Activated B cell treated with CpG ODN at 0.5 μM for 24 hours (primary cell): ENCODE data around the gene STXBP6. TPM values are rescaled to one million over a fixed set of nuclear protein-coding genes. Genes with fewer than 3 reads are reported as not detected.

Experiments used
- ATAC-seq: fragments of 200-7000 bp; cut with Tn5 transposase; one replicate; pipeline ENCODE4 v1.10.0; 2021; ENCODE audit warnings: low read depth, mild to moderate bottlenecking, moderate library complexity
- CTCF ChIA-PET: fragments of 350-600 bp; sonication (Branson Sonifier 250); formaldehyde crosslinking; loops from one replicate; lab custom pipeline; 2021; ENCODE audit warnings: antibody characterized with exemption; lab: Charles Lee
- POLR2A ChIA-PET: fragments of 350-600 bp; sonication (Branson Sonifier 250); formaldehyde crosslinking; loops from one replicate; lab custom pipeline; 2021; ENCODE audit warnings: antibody characterized with exemption; lab: Charles Lee
- DNase-seq: peaks from one replicate; pipeline ENCODE4 v3.0.0; 2022
- H3K27ac Mint-ChIP-seq: one replicate; pipeline ENCODE4 v1.8.0; 2020; ENCODE audit warnings: mixed read lengths
- H3K27me3 Mint-ChIP-seq: one replicate; pipeline ENCODE4 v1.8.0; 2021; ENCODE audit warnings: mixed read lengths
- H3K36me3 Mint-ChIP-seq: one replicate; pipeline ENCODE4 v1.8.0; 2021; ENCODE audit warnings: low read depth, mixed read lengths
- H3K4me1 Mint-ChIP-seq: one replicate; pipeline ENCODE4 v1.8.0; 2021; ENCODE audit warnings: mixed read lengths
- H3K4me3 Mint-ChIP-seq: one replicate; pipeline ENCODE4 v1.8.0; 2020; ENCODE audit warnings: mild to moderate bottlenecking, mixed read lengths
- H3K9me3 Mint-ChIP-seq: one replicate; pipeline ENCODE4 v1.8.0; 2020; ENCODE audit warnings: mixed read lengths
- intact Hi-C: fragments of 100-400 bp; cut with micrococcal nuclease; formaldehyde crosslinking; loops from one replicate; pipeline ENCODE4 v1.15.1; 2024
- total RNA-seq: library from RNA; stranded (reverse); gene quantifications from 2 replicates; pipeline ENCODE4 v1.2.3, GENCODE V29; 2022
- TF ChIP-seq, protein P1 (sequence below): fragments of 200-600 bp; IDR thresholded peaks from one replicate; pipeline ENCODE4 v1.8.0; 2022; ENCODE audit warnings: antibody characterized with exemption, mild to moderate bottlenecking

Gene STXBP6
- total RNA-seq: 0.22 TPM in 1 of 2 replicates, not detected in the other

GRCh38 chr14:25049568-25050268 lies at the start of gene STXBP6:
Gene STXBP6 (minus strand): TSS chr14:25050147. CDS start chr14:24974818, 75,329 bp downstream.
- no peak for DNase-seq
- peaks cover 47% of the 10 kb centered on the region for H3K27me3 Mint-ChIP-seq
- ChIA-PET POLR2A (no interaction called here), CTCF (no interaction called here)
- no peak within 1 kb of the TSS for H3K27ac Mint-ChIP-seq
- intact Hi-C loops: no loop called here
- H3K9me3 Mint-ChIP-seq: no peaks in the 10 kb centered on the region
- peaks cover 13% of the 10 kb centered on the region for H3K4me1 Mint-ChIP-seq
- peak within 1 kb of the TSS; percentile 64 for H3K4me3 Mint-ChIP-seq
- TF ChIP-seq, protein P1, sequence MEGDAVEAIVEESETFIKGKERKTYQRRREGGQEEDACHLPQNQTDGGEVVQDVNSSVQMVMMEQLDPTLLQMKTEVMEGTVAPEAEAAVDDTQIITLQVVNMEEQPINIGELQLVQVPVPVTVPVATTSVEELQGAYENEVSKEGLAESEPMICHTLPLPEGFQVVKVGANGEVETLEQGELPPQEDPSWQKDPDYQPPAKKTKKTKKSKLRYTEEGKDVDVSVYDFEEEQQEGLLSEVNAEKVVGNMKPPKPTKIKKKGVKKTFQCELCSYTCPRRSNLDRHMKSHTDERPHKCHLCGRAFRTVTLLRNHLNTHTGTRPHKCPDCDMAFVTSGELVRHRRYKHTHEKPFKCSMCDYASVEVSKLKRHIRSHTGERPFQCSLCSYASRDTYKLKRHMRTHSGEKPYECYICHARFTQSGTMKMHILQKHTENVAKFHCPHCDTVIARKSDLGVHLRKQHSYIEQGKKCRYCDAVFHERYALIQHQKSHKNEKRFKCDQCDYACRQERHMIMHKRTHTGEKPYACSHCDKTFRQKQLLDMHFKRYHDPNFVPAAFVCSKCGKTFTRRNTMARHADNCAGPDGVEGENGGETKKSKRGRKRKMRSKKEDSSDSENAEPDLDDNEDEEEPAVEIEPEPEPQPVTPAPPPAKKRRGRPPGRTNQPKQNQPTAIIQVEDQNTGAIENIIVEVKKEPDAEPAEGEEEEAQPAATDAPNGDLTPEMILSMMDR: no peak
- no peaks in the 10 kb centered on the region for H3K36me3 Mint-ChIP-seq
- no peak for ATAC-seq

GRCh38 chr14:25097120-25097519 lies 47.2 kb upstream of the STXBP6 start:
- intact Hi-C loops: no loop called here
- DNase-seq (no peak), ATAC-seq (no peak)
- no peak overlapping the region for H3K27ac Mint-ChIP-seq
- POLR2A ChIA-PET: no interaction called here
- H3K27me3 Mint-ChIP-seq: peaks cover 12% of the 10 kb centered on the region
- no peaks in the 10 kb centered on the region for H3K9me3 Mint-ChIP-seq
- H3K36me3 Mint-ChIP-seq: no peaks in the 10 kb centered on the region
- CTCF ChIA-PET: no interaction called here
- no peak overlapping the region for H3K4me3 Mint-ChIP-seq
- TF ChIP-seq, protein P1: no peak
- no peaks in the 10 kb centered on the region for H3K4me1 Mint-ChIP-seq

- intact Hi-C loops: no loop called here
- ATAC-seq (no peak), DNase-seq (no peak)
- H3K27me3 Mint-ChIP-seq: peaks cover 13% of the 10 kb centered on the region
- H3K27ac Mint-ChIP-seq: no peak overlapping the region
- no peaks in the 10 kb centered on the region for H3K9me3 Mint-ChIP-seq
- H3K4me3 Mint-ChIP-seq: no peak overlapping the region
- H3K36me3 Mint-ChIP-seq: no peaks in the 10 kb centered on the region
- POLR2A ChIA-PET: no interaction called here
- H3K4me1 Mint-ChIP-seq: no peaks in the 10 kb centered on the region
- TF ChIP-seq, protein P1: no peak
- CTCF ChIA-PET: no interaction called here
Observed at GRCh38 chr14:25095736-25096437, 45.9 kb upstream of the STXBP6 start.

GRCh38 chr14:25094171-25094907 lies 44.4 kb upstream of the STXBP6 start:
- no peaks in the 10 kb centered on the region for H3K4me1 Mint-ChIP-seq
- H3K9me3 Mint-ChIP-seq: no peaks in the 10 kb centered on the region
- DNase-seq (no peak), ATAC-seq (no peak)
- ChIA-PET CTCF (no interaction called here), POLR2A (no interaction called here)
- H3K27me3 Mint-ChIP-seq: peaks cover 16% of the 10 kb centered on the region
- TF ChIP-seq, protein P1: no peak
- no peak overlapping the region for H3K4me3 Mint-ChIP-seq
- no peak overlapping the region for H3K27ac Mint-ChIP-seq
- H3K36me3 Mint-ChIP-seq: no peaks in the 10 kb centered on the region
- intact Hi-C loops: no loop called here

GRCh38 chr14:25092258-25092740 lies 42.4 kb upstream of the STXBP6 start:
- Mint-ChIP-seq H3K4me1 (no peaks in the 10 kb centered on the region), H3K27ac (no peak overlapping the region), H3K27me3 (peaks cover 15% of the 10 kb centered on the region), H3K9me3 (no peaks in the 10 kb centered on the region), H3K36me3 (no peaks in the 10 kb centered on the region), H3K4me3 (no peak overlapping the region)
- ATAC-seq: no peak
- ChIA-PET CTCF (no interaction called here), POLR2A (no interaction called here)
- no peak for DNase-seq
- intact Hi-C loops: no loop called here
- TF ChIP-seq, protein P1: no peak
